Measurements from ENCODE around the gene KRTAP15-1. TPM values are rescaled to one million over a fixed set of nuclear protein-coding genes. Genes with fewer than 3 reads are reported as not detected.

KRTAP15-1 gene
- total RNA-seq, 3 donors from 2014 or later (not counting 1 experiment from before 2014, with no cell fraction given): not detected

DNA sequence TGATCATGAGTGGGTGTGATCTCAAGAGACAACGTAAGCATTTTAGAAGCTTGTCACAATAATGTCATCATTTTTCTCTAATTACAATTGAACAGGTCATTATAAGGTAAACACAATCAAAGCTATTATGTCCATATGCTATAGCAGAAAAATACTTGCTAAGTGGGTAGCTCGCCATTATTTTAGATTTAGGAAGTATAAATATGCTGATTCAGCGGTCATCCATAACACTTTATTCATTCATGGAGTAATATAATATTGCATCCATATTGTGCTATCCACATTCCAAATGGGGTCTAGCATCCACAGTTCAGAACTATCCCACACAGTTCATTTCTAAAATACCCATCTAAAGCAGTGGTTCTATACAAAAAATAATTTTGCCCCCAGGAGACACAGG, 8.4 kb downstream of the KRTAP15-1 start:
- no peak for DNase-seq
- TF ChIP-seq, protein P1, sequence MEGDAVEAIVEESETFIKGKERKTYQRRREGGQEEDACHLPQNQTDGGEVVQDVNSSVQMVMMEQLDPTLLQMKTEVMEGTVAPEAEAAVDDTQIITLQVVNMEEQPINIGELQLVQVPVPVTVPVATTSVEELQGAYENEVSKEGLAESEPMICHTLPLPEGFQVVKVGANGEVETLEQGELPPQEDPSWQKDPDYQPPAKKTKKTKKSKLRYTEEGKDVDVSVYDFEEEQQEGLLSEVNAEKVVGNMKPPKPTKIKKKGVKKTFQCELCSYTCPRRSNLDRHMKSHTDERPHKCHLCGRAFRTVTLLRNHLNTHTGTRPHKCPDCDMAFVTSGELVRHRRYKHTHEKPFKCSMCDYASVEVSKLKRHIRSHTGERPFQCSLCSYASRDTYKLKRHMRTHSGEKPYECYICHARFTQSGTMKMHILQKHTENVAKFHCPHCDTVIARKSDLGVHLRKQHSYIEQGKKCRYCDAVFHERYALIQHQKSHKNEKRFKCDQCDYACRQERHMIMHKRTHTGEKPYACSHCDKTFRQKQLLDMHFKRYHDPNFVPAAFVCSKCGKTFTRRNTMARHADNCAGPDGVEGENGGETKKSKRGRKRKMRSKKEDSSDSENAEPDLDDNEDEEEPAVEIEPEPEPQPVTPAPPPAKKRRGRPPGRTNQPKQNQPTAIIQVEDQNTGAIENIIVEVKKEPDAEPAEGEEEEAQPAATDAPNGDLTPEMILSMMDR (IDR thresholded peaks at IDR 0.05): no peak
- Mint-ChIP-seq H3K4me1 (no peaks in the 10 kb centered on the region), H3K9me3 (peaks cover 0 to 2% of the 10 kb centered on the region in 2 donors), H3K36me3 (no peaks in the 10 kb centered on the region), H3K27ac (no peak overlapping the region), H3K27me3 (ENCODE audit: low read depth in 2 of 2) (no peaks in the 10 kb centered on the region), H3K4me3 (no peak overlapping the region)
- Histone ChIP-seq H3K27ac (ENCODE audit: low read length) (no peak overlapping the region), H3K9me3 (ENCODE audit: control insufficient read depth, insufficient read depth, low read length) (no peaks in the 10 kb centered on the region), H3K27me3 (ENCODE audit: control insufficient read depth, insufficient read depth, low read length) (no peaks in the 10 kb centered on the region), H3K36me3 (ENCODE audit: control insufficient read depth, insufficient read depth, low read length) (no peaks in the 10 kb centered on the region), H3K4me1 (ENCODE audit: control insufficient read depth, insufficient read depth, low read length) (no peaks in the 10 kb centered on the region), H3K4me3 (ENCODE audit: low read length) (no peak overlapping the region)
- intact Hi-C loops (cut with micrococcal nuclease): no loop called here
- ATAC-seq: no peak
- WGBS (ENCODE audit: insufficient coverage): no CpG with 5 or more reads among the region's 3 CpGs

DNA sequence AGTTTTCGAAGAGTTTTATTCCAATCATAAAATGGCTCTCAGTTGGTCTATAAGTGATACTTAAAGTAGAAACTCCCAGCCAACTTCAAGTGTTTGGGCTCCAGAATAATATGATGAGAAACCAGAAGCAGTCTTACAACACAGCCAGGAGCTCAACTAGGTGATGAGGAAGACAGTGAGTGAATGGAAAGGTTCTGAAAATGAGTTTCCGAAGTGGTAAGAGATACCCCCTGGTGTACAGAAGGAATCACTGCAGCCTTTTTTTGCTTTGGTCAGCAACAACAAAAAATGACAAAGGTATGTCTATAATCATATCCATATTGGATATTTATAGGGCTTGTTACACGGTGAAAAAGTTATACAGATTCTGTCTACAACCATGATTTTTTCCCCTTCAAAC, 23.6 kb downstream of the KRTAP15-1 start:
- no peaks in the 10 kb centered on the region for H3K36me3 ChIP-seq (ENCODE audit: control insufficient read depth, insufficient read depth, low read length)
- H3K4me1 ChIP-seq (ENCODE audit: control insufficient read depth, insufficient read depth, low read length): no peaks in the 10 kb centered on the region
- H3K4me3 Mint-ChIP-seq: no peak overlapping the region
- ATAC-seq (no peak), DNase-seq (no peak)
- peaks cover 0 to 4% of the 10 kb centered on the region in 2 donors for H3K9me3 Mint-ChIP-seq
- H3K36me3 Mint-ChIP-seq: no peaks in the 10 kb centered on the region
- TF ChIP-seq, protein P1 (IDR thresholded peaks at IDR 0.05): no peak
- intact Hi-C loops (cut with micrococcal nuclease): no loop called here
- no peaks in the 10 kb centered on the region for H3K27me3 Mint-ChIP-seq (ENCODE audit: low read depth in 2 of 2)
- H3K27me3 ChIP-seq (ENCODE audit: control insufficient read depth, insufficient read depth, low read length): no peaks in the 10 kb centered on the region
- no peak overlapping the region for H3K27ac Mint-ChIP-seq
- WGBS (ENCODE audit: insufficient coverage): 7% methylated on average over 1 of the region's 3 CpGs
- no peaks in the 10 kb centered on the region for H3K4me1 Mint-ChIP-seq
- H3K27ac ChIP-seq (ENCODE audit: low read length): no peak overlapping the region
- H3K4me3 ChIP-seq (ENCODE audit: low read length): no peak overlapping the region
- H3K9me3 ChIP-seq (ENCODE audit: control insufficient read depth, insufficient read depth, low read length): no peaks in the 10 kb centered on the region

DNA sequence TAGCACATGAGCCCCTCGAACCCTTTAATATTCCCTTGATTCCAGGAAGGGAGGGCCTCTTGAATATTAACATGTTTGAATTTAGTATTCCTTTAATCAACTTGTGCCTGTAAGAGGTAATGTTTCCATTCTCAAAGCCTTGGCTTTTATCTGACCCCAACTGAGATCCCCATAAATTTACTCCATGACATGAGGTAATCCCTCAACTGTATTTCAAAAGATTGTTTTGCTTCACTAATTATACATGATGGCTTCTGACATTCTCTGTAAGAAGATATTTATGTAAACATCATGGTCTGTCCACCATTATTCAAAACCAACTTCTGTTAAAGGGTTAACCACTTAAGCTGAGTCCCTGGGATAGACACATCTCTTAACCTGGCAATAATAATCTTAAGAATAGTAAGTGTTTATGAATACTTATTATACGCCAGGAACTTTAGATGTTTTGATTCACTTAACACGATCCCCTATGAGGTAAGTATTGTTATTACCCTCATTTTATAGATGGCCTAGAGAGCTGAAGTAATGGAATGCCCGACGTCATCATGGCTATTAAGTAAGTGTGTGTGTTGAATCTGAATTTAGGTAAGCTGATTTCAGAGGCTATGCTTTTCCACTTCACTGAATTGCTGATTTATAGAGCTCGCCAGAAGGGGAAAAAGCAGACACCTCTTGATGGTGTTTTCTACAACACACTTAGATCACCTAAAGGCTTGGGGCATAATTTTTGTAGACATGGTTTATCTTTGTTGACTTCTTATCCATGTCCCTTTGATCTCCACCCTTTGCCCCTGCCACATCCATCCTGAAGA, 29.0 kb downstream of the KRTAP15-1 start:
- H3K27me3 Mint-ChIP-seq (ENCODE audit: low read depth in 2 of 2): no peaks in the 10 kb centered on the region
- TF ChIP-seq, protein P1 (IDR thresholded peaks at IDR 0.05): no peak
- no peak overlapping the region for H3K4me3 Mint-ChIP-seq
- H3K27ac Mint-ChIP-seq: no peak overlapping the region
- H3K27ac ChIP-seq (ENCODE audit: low read length): no peak overlapping the region
- H3K9me3 ChIP-seq (ENCODE audit: control insufficient read depth, insufficient read depth, low read length): no peaks in the 10 kb centered on the region
- H3K27me3 ChIP-seq (ENCODE audit: control insufficient read depth, insufficient read depth, low read length): no peaks in the 10 kb centered on the region
- intact Hi-C loops (cut with micrococcal nuclease): no loop called here
- H3K36me3 ChIP-seq (ENCODE audit: control insufficient read depth, insufficient read depth, low read length): no peaks in the 10 kb centered on the region
- no peak overlapping the region for H3K4me3 ChIP-seq (ENCODE audit: low read length)
- ATAC-seq: no peak
- no peak for DNase-seq
- H3K4me1 Mint-ChIP-seq: no peaks in the 10 kb centered on the region
- no peaks in the 10 kb centered on the region for H3K4me1 ChIP-seq (ENCODE audit: control insufficient read depth, insufficient read depth, low read length)
- WGBS (ENCODE audit: insufficient coverage): 84% methylated on average over 4 of the region's 6 CpGs
- H3K9me3 Mint-ChIP-seq: peaks cover 5 to 6% of the 10 kb centered on the region in 2 donors
- no peaks in the 10 kb centered on the region for H3K36me3 Mint-ChIP-seq

DNA sequence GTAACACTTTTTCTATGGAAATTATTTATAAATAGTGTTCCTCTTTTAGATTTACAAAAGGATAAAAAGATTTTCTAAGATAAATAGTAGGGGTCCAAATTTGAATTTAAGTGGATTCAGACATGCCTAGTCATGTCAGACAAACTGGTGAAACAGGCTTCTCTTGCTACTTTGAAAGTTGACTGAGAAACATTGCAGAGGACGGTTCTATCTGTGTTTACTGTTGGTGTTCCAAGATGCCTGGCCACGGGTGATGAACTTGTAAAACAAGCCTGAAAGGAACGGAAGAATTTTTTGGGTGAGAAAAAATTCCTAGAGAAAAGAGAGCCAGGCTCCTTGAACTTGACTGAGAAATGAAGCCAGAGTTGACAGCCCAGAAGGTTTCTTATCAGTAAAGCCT, 37.9 kb downstream of the KRTAP15-1 start:
- no peaks in the 10 kb centered on the region for H3K4me1 Mint-ChIP-seq
- H3K36me3 Mint-ChIP-seq: no peaks in the 10 kb centered on the region
- Histone ChIP-seq H3K36me3 (ENCODE audit: control insufficient read depth, insufficient read depth, low read length) (no peaks in the 10 kb centered on the region), H3K27me3 (ENCODE audit: control insufficient read depth, insufficient read depth, low read length) (no peaks in the 10 kb centered on the region), H3K4me3 (ENCODE audit: low read length) (no peak overlapping the region), H3K27ac (ENCODE audit: low read length) (no peak overlapping the region), H3K9me3 (ENCODE audit: control insufficient read depth, insufficient read depth, low read length) (no peaks in the 10 kb centered on the region), H3K4me1 (ENCODE audit: control insufficient read depth, insufficient read depth, low read length) (no peaks in the 10 kb centered on the region)
- intact Hi-C loops (cut with micrococcal nuclease): no loop called here
- DNase-seq (no peak), ATAC-seq (no peak)
- H3K27ac Mint-ChIP-seq: no peak overlapping the region
- WGBS (ENCODE audit: insufficient coverage): 54% methylated on average over 3 of the region's 3 CpGs
- H3K27me3 Mint-ChIP-seq (ENCODE audit: low read depth in 2 of 2): no peaks in the 10 kb centered on the region
- TF ChIP-seq, protein P1 (IDR thresholded peaks at IDR 0.05): no peak
- no peak overlapping the region for H3K4me3 Mint-ChIP-seq
- peaks cover 4 to 8% of the 10 kb centered on the region in 2 donors for H3K9me3 Mint-ChIP-seq
